ENCODE data around the gene GLUD2. TPM values are rescaled to one million over a fixed set of nuclear protein-coding genes. Genes with fewer than 3 reads are reported as not detected.

Gene GLUD2
- total and polyA plus RNA-seq, 9 of the 15 experiments (the other 6 are each of a cell fraction or from before 2014, with no cell fraction given): 1.5 to 9.6 (median 7.1) TPM

DNA sequence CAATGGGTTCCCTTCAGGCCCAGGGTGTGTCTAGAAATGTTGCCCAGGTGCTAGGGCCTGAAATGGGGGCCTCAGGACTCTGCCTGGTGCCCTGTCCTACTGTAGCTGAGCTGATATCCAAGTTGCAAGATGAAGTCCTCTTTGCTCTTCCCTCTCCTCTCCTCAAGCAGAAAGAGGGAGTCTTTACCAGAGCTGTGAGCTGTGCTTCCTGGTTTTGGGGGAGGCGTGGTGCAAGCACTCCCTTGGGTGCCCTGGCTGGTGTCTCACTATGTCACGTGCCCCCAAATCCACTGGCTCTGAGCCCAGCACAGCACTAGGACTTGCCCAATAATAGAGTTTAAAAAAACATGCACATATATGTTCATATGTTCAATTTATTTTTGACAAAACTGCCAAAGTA lies 32.6 kb upstream of the GLUD2 start (continued):
- TF ChIP-seq ZNF407 (IDR thresholded peaks at IDR 0.05; ENCODE audit: low read depth): no peak
- no peak for TF ChIP-seq PHF20 (IDR thresholded peaks at IDR 0.05; ENCODE audit: partially characterized antibody)
- no peak for TF ChIP-seq TAF1 (IDR thresholded peaks at IDR 0.05; ENCODE audit: control insufficient read depth, extremely low read depth, insufficient read depth, low read length, severe bottlenecking)
- TF ChIP-seq ZNF24 (IDR thresholded peaks at IDR 0.05): no peak
- no peak for TF ChIP-seq NR2C2 (CRISPR knock-in tag; IDR thresholded peaks at IDR 0.05)
- TF ChIP-seq NR2C2 (tag; IDR thresholded peaks at IDR 0.05): no peak

Data from K562 (cell line).